T-cell (primary cell): ENCODE results near the gene RCE1. TPM values are rescaled to one million over a fixed set of nuclear protein-coding genes. Genes with fewer than 3 reads are reported as not detected.

ENCODE experiments used
- ATAC-seq, 4 experiments: fragments of 200-7000 bp in 3 of 4; fragments of 150-1000 bp in 1 of 4; cut with Tn5 transposase; replicated peaks in 1 of 4; 1 replicate in 3 of 4; 2 replicates in 1 of 4; pipeline ENCODE4 v1.10.0; 2021; ENCODE audit warnings: moderate library complexity in 3 of 4, mild to moderate bottlenecking in 2 of 4, moderate number of reproducible peaks in 1 of 4
- CTCF ChIA-PET, 2 donors: fragments of 300-600 bp; sonication (Branson Sonifier 250); formaldehyde crosslinking; loops; one replicate each; lab custom pipeline; 2022; ENCODE audit warnings: antibody characterized with exemption in 2 of 2; lab: Charles Lee
- POLR2A ChIA-PET, 2 donors: fragments of 300-600 bp; sonication (Branson Sonifier 250); formaldehyde crosslinking; loops; one replicate each; lab custom pipeline; 2022; ENCODE audit warnings: antibody characterized with exemption in 2 of 2; lab: Charles Lee
- DNase-seq, 35 experiments: peaks; one replicate each; pipeline versions ENCODE4 v3.0.0 to v3.0.0-alpha.2; 2013 to 2023
- H3K27ac ChIP-seq: one replicate; pipeline ENCODE4 v1.5.1; 2013; ENCODE audit warnings: low read length
- H3K27me3 ChIP-seq, 2 experiments: replicated peaks in 1 of 2; 1 replicate in 1 of 2; 2 replicates in 1 of 2; pipeline versions ENCODE4 v1.6.1 to v1.7.0; 2013; ENCODE audit warnings: low read length in 1 of 2, mixed read lengths in 1 of 2; ENCODE audit not compliant: control insufficient read depth in 2 of 2, insufficient read depth in 2 of 2; ENCODE audit errors: extremely low read depth in 1 of 2
- H3K36me3 ChIP-seq, 2 donors: 1 replicate in 1 of 2; 2 replicates in 1 of 2; pipeline versions ENCODE4 v1.6.1 to v1.7.0; 2013; ENCODE audit warnings: low read length in 1 of 2; ENCODE audit not compliant: control insufficient read depth in 2 of 2, insufficient read depth in 1 of 2; ENCODE audit errors: extremely low read depth in 1 of 2
- H3K4me1 ChIP-seq, 2 experiments: 1 replicate in 1 of 2; 2 replicates in 1 of 2; pipeline versions ENCODE4 v1.6.1 to v1.7.0; 2013; ENCODE audit warnings: low read length in 2 of 2, mixed read lengths in 1 of 2; ENCODE audit not compliant: insufficient read depth in 2 of 2, control insufficient read depth in 1 of 2; ENCODE audit errors: extremely low read depth in 1 of 2
- H3K4me3 ChIP-seq, 2 donors: 1 replicate in 1 of 2; 2 replicates in 1 of 2; pipeline versions ENCODE4 v1.5.1 to v1.7.0; 2013; ENCODE audit warnings: mild to moderate bottlenecking in 2 of 2, low read length in 1 of 2, moderate library complexity in 1 of 2; ENCODE audit not compliant: control insufficient read depth in 1 of 2; ENCODE audit errors: extremely low read depth in 1 of 2
- H3K9me3 ChIP-seq: 2 replicates; pipeline ENCODE4 v1.7.0; 2013
- H3K27ac Mint-ChIP-seq, 2 donors: one replicate each; pipeline ENCODE4 v1.8.0; 2020 to 2021; ENCODE audit warnings: mild to moderate bottlenecking in 2 of 2, mixed read lengths in 2 of 2
- H3K27me3 Mint-ChIP-seq, 2 donors: one replicate each; pipeline ENCODE4 v1.8.0; 2021 to 2022; ENCODE audit warnings: mixed read lengths in 2 of 2
- H3K36me3 Mint-ChIP-seq: one replicate; pipeline ENCODE4 v1.8.0; 2021; ENCODE audit warnings: mixed read lengths
- H3K4me1 Mint-ChIP-seq, 3 donors: one replicate each; pipeline ENCODE4 v1.8.0; 2020 to 2022; ENCODE audit warnings: mixed read lengths in 3 of 3, mild to moderate bottlenecking in 1 of 3
- H3K4me3 Mint-ChIP-seq, 3 donors: one replicate each; pipeline ENCODE4 v1.8.0; 2020 to 2022; ENCODE audit warnings: mild to moderate bottlenecking in 3 of 3, mixed read lengths in 3 of 3, moderate library complexity in 3 of 3
- H3K9me3 Mint-ChIP-seq, 3 donors: one replicate each; pipeline ENCODE4 v1.8.0; 2020 to 2022; ENCODE audit warnings: mixed read lengths in 3 of 3
- WGBS: methylation state at CpG from one replicate; pipeline ENCODE4 v1.1.5; 2013; ENCODE audit warnings: missing lambda C conversion rate; ENCODE audit not compliant: insufficient coverage; 5-methylcytosine and 5-hydroxymethylcytosine counted together
- total RNA-seq, 35 experiments: library from RNA in 6 of 35; stranded (reverse) in 6 of 35; fragments of 120-200 nt in 1 of 35; gene quantifications; one replicate each; pipeline versions ENCODE4 v1.2.1 to v1.2.4 and lab custom pipeline; 2013 to 2026

RCE1 gene
- total RNA-seq, 5 donors from 2014 or later (not counting 1 experiment from before 2014, with no cell fraction given), result 27.2 to 42.9 (median 34.1) TPM

GRCh38 chr11:66858186-66858938 lies 15.1 kb downstream of the RCE1 start:
- Mint-ChIP-seq H3K27me3 (no peaks in the 10 kb centered on the region), H3K9me3 (no peaks in the 10 kb centered on the region), H3K4me1 (peaks cover 5 to 7% (median 5%) of the 10 kb centered on the region in 3 donors), H3K4me3 (peak overlapping the region in 2 of 3 donors; percentile 71), H3K27ac (no peak overlapping the region), H3K36me3 (no peaks in the 10 kb centered on the region)
- WGBS, result 95% methylated on average over 58 of the region's 62 CpGs
- ChIA-PET CTCF (no interaction called here), POLR2A (no interaction called here)
- no peak for ATAC-seq
- peaks cover 0 to under 1% of the 10 kb centered on the region in 2 donors for H3K36me3 ChIP-seq
- no peaks in the 10 kb centered on the region for H3K9me3 ChIP-seq
- H3K27me3 ChIP-seq, result peaks cover 0 to 2% of the 10 kb centered on the region in 2 experiments
- H3K4me3 ChIP-seq, result no peak overlapping the region
- no peak for DNase-seq
- peaks cover 3 to 15% of the 10 kb centered on the region in 2 experiments for H3K4me1 ChIP-seq
- H3K27ac ChIP-seq, result no peak overlapping the region

- H3K4me1 ChIP-seq, result peaks cover 3 to 15% of the 10 kb centered on the region in 2 experiments
- H3K36me3 ChIP-seq, result peaks cover 0 to 5% of the 10 kb centered on the region in 2 donors
- no peaks in the 10 kb centered on the region for H3K9me3 ChIP-seq
- H3K4me1 Mint-ChIP-seq, result peaks cover 5 to 7% (median 5%) of the 10 kb centered on the region in 3 donors
- no peaks in the 10 kb centered on the region for H3K27me3 Mint-ChIP-seq
- ATAC-seq, result no peak
- no peaks in the 10 kb centered on the region for H3K9me3 Mint-ChIP-seq
- H3K4me3 ChIP-seq, result no peak overlapping the region
- no peaks in the 10 kb centered on the region for H3K36me3 Mint-ChIP-seq
- no peak overlapping the region for H3K27ac Mint-ChIP-seq
- WGBS, result 97% methylated on average over 17 of the region's 29 CpGs
- no peak overlapping the region for H3K27ac ChIP-seq
- ChIA-PET POLR2A (no interaction called here), CTCF (no interaction called here)
- H3K27me3 ChIP-seq, result peaks cover 0 to 2% of the 10 kb centered on the region in 2 experiments
- no peak overlapping the region for H3K4me3 Mint-ChIP-seq
- no peak for DNase-seq
Observed at GRCh38 chr11:66858939-66859685, 15.9 kb downstream of the RCE1 start.

GRCh38 chr11:66859686-66860448 lies 16.6 kb downstream of the RCE1 start:
- peaks cover 5 to 7% (median 5%) of the 10 kb centered on the region in 3 donors for H3K4me1 Mint-ChIP-seq
- H3K27me3 Mint-ChIP-seq, result no peaks in the 10 kb centered on the region
- Histone ChIP-seq H3K4me3 (no peak overlapping the region), H3K9me3 (no peaks in the 10 kb centered on the region), H3K27me3 (peaks cover 0 to 2% of the 10 kb centered on the region in 2 experiments), H3K27ac (no peak overlapping the region), H3K4me1 (peaks cover 3 to 15% of the 10 kb centered on the region in 2 experiments), H3K36me3 (peaks cover 0 to 5% of the 10 kb centered on the region in 2 donors)
- DNase-seq (no peak), ATAC-seq (no peak)
- ChIA-PET CTCF (no interaction called here), POLR2A (no interaction called here)
- no peak overlapping the region for H3K27ac Mint-ChIP-seq
- 93% methylated on average over 33 of the region's 41 CpGs for WGBS
- no peak overlapping the region for H3K4me3 Mint-ChIP-seq
- H3K9me3 Mint-ChIP-seq, result no peaks in the 10 kb centered on the region
- H3K36me3 Mint-ChIP-seq, result no peaks in the 10 kb centered on the region

GRCh38 chr11:66860449-66860831 lies 17.2 kb downstream of the RCE1 start:
- H3K36me3 Mint-ChIP-seq, result no peaks in the 10 kb centered on the region
- no peak overlapping the region for H3K27ac Mint-ChIP-seq
- CTCF ChIA-PET, result no interaction called here
- no peaks in the 10 kb centered on the region for H3K27me3 Mint-ChIP-seq
- POLR2A ChIA-PET, result no interaction called here
- ATAC-seq (no peak), DNase-seq (no peak)
- no peaks in the 10 kb centered on the region for H3K9me3 Mint-ChIP-seq
- no peak overlapping the region for H3K4me3 Mint-ChIP-seq
- 91% methylated on average over 18 of the region's 18 CpGs for WGBS
- H3K36me3 ChIP-seq, result peaks cover 0 to 5% of the 10 kb centered on the region in 2 donors
- no peak overlapping the region for H3K4me3 ChIP-seq
- H3K27me3 ChIP-seq, result peaks cover 0 to 2% of the 10 kb centered on the region in 2 experiments
- peaks cover 4 to 6% (median 5%) of the 10 kb centered on the region in 3 donors for H3K4me1 Mint-ChIP-seq
- H3K27ac ChIP-seq, result no peak overlapping the region
- no peaks in the 10 kb centered on the region for H3K9me3 ChIP-seq
- H3K4me1 ChIP-seq, result peaks cover 3 to 12% of the 10 kb centered on the region in 2 experiments

- Mint-ChIP-seq H3K4me1 (peaks cover 0 to 2% (median 0%) of the 10 kb centered on the region in 3 donors), H3K27ac (no peak overlapping the region), H3K4me3 (no peak overlapping the region), H3K27me3 (no peaks in the 10 kb centered on the region), H3K9me3 (no peaks in the 10 kb centered on the region), H3K36me3 (no peaks in the 10 kb centered on the region)
- Histone ChIP-seq H3K4me1 (peaks cover 0 to 5% of the 10 kb centered on the region in 2 experiments), H3K27me3 (peaks cover 0 to 2% of the 10 kb centered on the region in 2 experiments), H3K9me3 (no peaks in the 10 kb centered on the region), H3K4me3 (no peak overlapping the region), H3K36me3 (peaks cover 0 to 5% of the 10 kb centered on the region in 2 donors), H3K27ac (no peak overlapping the region)
- ATAC-seq (no peak), DNase-seq (no peak)
- 95% methylated on average over 25 of the region's 32 CpGs for WGBS
- ChIA-PET CTCF (no interaction called here), POLR2A (no interaction called here)
Observed at GRCh38 chr11:66861038-66861773, 18.0 kb downstream of the RCE1 start.
